ENCODE results near the gene RPH3AL.

DNA sequence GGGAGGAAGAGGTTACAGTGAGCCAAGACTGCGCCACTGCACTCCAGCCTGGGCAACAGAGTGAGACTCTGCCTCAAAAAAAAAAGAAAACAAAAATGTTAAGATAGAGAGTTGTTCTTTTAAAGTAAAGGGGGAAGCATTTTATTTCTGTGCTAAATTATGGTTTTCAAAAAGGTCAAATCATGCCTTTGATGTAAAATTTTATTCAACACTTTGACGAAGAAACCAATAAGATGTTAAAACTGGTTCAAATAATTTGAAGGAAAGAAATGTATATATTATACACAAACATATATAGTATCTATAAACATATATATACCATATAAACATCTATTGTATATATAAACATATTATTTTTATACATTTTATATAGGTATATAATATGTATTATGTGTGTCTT, 43.4 kb upstream of the RPH3AL start:
- no peak for TF ChIP-seq POLR2A (IDR thresholded peaks at IDR 0.05)
- TF ChIP-seq, protein P1, sequence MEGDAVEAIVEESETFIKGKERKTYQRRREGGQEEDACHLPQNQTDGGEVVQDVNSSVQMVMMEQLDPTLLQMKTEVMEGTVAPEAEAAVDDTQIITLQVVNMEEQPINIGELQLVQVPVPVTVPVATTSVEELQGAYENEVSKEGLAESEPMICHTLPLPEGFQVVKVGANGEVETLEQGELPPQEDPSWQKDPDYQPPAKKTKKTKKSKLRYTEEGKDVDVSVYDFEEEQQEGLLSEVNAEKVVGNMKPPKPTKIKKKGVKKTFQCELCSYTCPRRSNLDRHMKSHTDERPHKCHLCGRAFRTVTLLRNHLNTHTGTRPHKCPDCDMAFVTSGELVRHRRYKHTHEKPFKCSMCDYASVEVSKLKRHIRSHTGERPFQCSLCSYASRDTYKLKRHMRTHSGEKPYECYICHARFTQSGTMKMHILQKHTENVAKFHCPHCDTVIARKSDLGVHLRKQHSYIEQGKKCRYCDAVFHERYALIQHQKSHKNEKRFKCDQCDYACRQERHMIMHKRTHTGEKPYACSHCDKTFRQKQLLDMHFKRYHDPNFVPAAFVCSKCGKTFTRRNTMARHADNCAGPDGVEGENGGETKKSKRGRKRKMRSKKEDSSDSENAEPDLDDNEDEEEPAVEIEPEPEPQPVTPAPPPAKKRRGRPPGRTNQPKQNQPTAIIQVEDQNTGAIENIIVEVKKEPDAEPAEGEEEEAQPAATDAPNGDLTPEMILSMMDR (IDR thresholded peaks at IDR 0.05) = no peak

Data from Peyer's patch (tissue), 4 donors.